ENCODE results near the gene DNAH8.
A peak's percentile ranks its signal among the peaks of the same experiment; 100 is the strongest.
"Not testable (repeated sequence)": the region's sequence is repeated elsewhere in the genome, so short reads cannot be mapped to it uniquely, and the experiment has no call there.

Gene DNAH8

DNA sequence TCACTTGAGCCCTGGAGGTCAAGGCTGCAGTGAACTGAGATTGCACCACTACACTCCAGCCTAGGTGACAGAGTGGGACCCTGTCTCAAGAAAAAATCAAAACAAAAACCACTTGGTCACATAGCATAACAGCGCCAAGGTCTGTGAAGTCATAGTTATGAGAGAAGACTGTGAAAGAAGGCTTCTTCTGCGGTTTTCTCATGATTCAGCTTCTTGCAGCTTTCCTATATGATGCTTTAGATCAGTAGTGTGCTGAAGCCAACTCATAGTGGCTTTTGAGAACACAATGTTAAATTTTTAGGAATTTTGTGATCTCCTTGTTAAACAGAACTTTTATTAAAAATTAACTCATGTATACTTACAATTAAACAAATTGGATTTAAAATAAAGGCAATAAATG lies 197.3 kb downstream of the DNAH8 start:
- no peak for DNase-seq

DNA sequence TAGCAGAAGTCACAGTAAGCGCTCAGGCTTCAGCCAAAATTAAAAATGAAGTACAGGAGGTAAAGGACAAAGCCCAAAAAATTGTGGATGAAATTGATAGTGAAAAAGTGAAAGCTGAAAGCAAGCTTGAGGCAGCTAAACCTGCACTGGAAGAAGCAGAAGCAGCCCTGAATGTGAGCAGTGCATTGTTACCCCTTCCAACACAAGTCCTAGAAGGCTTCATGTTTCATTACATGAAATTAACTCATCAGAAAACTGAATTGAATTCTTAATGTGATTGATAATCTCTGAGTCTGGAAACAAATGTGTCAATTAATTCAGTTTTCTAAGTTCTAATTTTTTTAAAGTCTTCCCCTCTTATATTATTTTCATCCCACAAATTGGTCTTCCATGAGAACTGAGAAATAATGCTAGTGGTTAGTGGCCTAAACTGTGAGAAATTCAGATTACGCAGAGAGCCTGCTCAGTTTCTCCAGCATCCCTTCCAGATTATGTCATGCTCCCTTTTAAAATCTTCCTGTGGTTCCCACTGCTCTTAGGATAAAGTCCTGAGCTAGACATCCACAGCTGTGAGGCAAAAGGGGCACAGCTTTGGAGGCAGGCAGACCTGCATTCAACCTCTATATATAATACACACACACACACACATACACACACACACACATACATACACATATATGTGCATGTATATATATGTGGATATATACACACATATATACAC lies 200.3 kb downstream of the DNAH8 start:
- no peak for DNase-seq

DNA sequence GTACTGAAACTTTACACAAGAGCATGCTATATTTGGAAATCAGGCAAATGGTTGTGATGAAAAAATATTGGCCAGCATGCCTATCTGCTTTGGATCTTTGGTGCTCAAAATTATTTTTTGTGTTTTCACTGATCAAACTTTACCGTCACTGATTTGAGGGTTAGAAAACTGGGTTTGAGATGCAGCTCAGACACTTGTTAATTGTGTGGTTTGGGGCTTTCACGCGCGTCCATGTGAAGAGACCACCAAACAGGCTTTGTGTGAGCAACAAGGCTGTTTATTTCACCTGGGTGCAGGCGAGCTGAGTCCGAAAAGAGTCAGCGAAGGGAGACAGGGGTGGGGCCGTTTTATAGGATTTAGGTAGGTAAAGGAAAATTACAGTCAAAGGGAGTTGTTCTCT lies 206.4 kb downstream of the DNAH8 start:
- DNase-seq = not testable (repeated sequence)

DNA sequence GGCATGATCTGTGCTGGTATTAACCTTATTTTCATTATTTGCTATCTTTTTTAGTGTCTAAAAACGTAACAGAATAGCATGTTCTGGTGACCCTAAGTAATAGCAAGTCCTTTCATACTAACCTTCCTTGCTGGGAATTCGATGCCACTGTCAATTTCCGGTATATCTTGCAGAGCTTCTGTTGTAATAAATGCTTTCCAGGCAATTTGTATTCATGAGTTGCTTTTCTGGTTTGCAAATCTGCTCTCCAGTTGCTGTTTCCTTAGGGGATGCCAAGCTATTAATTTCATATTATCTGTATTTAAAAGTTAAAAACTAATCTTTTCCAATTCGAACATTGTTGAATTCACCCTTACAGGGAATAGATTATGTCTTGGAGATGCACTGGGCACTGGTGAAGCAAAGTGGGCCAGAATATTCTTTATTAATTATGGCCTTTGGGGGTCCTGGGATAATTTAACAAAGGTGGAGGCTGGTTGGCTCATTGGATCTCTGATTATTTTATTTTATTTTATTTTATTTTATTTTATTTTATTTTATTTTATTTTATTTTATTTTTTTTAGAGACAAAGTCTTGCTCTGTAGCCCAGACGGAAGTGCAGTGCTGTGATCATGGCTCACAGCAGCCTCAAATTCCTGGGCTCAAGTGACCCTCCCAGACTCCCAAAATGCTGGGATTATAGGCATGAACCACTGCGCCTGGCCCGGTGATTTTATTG lies 209.8 kb downstream of the DNAH8 start:
- DNase-seq = no peak

DNA sequence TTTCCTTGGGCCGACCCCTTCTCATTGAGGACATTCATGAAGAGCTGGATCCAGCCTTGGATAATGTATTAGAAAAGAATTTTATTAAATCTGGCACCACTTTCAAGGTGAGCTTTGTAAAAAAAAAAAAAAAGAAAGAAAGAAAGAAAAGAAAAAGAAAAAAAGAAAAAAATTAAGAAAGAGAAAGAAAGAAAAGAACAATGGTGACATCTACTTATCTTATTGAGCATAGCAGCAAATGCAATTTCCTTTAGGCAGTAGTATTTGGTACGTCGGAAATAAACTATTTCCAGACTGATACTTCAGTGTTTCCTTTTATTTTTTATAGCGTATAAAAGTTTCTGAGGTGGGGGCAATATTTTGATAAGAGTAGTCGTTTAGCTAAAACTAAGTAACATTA lies 214.4 kb downstream of the DNAH8 start:
- no peak for DNase-seq

DNA sequence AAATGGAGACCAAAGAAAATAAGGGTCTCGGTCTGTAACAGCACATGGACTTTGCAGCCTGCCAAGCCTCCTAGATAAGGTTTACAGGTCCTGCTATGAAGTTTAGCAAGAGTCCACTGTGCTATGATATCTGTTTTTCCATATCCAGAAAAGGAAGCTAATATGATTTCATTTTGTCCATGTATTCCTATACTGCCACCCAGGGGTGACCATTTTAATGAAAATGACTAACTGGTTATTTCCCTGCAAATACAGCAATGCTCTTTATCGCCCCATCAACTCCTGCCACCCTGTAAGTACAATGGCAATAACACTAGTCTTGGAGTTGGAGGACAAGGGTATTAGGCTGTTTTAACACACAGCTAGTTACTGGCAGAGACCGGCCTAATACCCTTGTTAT lies 218.3 kb downstream of the DNAH8 start:
- peak; percentile 37 for DNase-seq

DNA sequence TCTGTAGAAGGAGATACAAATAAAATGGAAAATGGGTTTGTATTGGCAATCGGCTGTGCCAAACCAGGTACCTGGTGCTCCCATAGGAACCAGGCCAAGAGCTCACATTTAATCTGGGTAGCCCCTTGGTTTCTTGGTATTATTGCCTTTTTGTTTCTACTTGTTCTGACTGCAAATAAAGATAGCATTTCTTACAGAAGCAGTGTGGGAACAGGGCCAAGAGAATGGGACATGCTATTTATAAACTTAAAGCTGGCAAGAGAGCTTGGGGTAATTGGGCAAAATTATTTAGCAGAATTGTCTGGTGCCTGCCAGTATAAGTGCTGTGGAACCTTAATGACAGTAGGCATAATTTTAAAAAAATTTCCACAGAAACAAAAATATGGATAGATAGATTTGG lies 219.9 kb downstream of the DNAH8 start:
- no peak for DNase-seq

DNA sequence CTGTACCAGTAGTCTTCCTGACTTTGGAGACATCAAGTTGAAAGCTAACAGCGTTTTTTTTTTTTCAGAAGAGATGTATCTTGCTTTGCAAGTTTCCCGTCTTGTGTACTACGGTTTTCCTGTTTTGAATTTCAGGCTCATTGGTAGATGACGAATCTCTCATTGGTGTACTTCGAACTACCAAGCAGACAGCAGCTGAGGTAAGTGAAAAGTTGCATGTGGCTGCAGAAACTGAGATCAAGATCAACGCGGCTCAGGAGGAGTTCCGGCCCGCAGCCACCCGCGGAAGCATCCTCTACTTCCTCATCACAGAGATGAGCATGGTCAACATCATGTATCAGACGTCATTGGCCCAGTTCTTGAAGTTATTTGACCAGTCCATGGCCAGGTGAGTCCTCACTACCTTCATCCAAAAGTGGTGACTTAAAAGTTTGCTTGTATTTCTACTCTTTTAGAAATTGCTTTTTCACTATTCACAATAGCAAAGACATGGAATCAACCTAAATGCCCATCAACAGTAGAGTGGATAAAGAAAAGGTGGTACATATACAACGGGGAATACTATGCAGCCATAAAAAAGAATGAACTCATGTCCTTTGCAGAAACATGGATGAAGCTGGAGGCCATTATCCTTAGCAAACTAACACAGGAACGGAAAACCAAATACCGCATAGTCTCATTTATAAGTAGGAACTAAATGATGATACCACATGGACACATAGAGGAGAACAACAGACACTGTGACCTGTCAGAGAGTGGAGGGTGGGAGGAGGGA lies 222.9 kb downstream of the DNAH8 start:
- no peak for DNase-seq

DNA sequence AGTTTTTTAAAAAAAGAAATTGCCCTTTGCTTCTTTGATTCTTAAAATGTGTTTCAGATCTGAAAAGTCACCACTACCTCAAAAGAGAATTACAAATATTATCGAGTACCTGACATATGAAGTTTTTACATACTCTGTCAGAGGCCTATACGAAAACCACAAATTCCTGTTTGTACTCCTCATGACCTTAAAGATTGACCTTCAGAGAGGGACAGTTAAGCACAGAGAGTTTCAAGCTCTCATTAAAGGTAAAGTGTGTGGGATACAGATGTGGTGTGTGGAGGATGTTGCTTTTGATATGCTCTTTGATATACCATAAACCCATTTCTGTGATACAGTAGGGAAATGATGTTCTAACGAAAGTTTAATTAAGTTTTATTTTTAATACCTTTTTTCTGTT lies 223.6 kb downstream of the DNAH8 start:
- no peak for DNase-seq

DNA sequence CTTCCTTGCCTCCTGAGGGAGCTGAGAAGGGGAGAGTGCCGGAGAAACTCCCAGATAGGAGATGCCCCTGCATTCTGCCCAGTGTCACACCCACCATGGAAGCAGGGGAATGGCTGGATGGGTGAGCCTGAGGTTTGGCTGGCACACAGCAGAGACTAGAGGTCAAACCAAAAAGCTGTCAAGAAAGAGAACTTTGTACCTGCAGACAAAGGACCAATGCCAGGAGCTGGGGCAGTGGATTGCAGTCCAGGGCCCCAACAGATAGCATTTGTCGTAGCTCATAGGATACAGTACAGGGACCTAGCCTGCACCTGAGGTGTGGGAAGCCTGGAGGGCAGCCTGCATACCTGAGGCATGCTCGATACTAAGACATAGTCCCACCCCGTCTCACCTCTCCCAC lies 227.3 kb downstream of the DNAH8 start:
- DNase-seq = no peak

DNA sequence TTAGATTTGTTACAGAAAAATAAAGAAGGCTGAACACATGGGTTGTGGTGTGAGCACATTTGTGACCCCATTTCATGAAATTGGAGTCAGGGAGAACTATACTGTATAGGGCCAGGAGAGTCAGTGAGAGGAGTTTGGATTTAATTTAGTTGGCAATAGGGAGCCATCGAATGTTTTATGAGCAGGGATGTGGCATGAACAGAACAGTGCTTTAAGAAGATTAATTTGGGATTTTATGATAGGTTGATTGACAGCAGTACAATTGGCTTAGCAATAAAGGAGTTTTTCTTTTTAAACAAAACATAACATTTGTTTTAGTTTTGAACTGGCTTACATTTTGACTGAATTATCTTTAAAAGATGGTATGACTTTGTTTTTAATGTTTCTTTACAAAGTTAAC lies 227.9 kb downstream of the DNAH8 start:
- no peak for DNase-seq

DNA sequence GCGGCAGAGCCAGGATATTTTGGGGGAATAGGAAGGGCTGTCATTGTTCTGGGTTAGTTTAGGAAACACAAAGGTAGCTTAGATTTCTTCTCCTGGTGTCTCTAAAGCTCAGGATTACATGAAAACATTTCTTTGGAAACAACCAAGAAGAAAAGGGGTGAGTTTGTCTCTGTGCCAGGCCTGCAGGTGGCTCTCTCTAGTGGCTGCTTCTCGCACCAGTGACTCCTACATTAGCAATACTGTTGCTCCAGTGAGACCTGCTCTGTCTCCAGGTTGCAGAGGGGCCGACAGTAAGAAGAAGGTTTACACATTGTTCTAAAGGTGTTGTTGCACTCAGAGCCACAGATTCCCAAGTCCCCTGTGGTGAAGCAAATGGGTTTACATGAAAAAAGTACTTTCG lies 228.9 kb downstream of the DNAH8 start:
- DNase-seq = peak; percentile 38

DNA sequence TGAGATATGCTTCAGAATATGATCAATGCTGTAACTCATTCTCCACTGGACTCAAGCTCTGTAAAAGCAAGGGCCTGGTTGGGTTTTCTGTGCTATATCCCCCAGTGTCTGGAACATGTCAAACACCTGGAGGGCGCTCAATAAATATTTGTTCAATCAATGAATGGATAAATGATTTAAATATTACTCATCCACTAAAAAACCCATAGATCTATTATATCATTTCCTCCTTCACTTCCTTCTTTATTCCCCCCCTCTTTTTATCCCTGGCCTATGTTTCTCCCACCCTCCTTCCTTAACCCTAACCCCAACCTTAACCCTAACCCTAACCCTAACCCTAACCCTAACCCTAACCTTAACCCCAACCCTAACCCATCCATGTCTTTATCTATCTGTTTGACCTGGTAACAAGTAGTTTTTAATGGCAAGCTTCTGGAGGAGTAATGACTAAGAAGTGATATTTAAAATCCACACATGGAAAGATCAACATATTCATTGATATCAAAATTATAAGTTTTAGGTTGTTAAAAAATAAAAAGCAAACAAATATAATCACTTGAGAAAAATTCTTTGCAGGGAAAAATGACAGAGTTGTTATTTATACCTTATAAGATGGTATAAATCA lies 229.7 kb downstream of the DNAH8 start:
- no peak for DNase-seq

DNA sequence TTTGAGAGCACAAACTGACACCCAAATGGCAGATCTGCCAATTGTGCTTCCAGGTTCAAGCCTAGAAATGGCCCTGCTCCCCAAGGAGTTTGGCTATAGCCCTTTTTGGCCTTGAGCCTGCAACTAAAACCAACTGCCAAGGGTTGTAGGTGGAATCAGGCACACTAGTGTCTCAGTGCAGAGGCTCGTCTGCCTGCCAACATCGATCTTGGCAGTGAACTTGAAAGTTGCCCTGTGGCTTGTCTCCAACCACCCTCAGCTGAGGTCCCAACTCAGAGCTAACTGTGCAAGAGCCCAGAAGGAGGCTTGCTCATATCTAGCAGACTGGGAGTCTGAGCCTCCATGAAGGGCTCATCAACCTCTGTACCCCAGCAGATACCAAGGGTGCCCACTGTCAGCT lies 240.8 kb downstream of the DNAH8 start:
- no peak for DNase-seq

DNA sequence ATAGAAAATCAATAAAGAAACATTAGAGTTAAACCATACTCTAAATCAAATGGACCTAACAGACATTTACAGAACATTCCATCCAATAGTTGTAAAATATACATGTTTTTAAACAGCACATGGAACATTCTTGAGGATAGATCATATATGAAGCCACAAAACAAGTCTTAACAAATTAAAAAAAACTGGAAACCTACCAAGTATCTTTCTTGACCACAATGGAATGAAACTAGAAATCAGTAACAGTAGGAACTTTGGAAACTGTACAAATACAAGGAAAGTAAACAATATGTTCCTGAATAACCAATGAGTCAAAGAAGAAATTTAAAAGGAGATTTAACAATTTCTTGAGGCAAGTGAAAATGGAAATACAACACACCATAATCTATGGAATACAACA lies 242.3 kb downstream of the DNAH8 start:
- DNase-seq = no peak

DNA sequence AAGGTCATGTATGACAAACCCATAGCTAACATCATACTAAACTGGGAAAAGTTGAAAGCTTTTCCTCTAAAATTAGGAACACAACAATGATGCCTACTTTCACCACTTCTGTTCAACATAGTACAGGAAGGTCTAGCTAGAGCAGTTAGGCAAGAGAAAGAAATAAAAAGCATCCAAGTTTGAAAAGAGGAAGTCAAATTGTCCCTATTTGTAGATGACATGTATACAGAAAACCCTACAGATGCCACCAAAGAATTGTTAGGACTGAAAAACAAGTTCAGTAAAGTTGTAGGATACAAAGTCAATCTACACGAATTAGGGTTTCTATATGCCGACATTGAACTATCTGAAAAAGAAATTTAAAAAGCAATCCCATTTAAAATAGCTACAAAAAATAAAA lies 244.0 kb downstream of the DNAH8 start:
- no peak for DNase-seq

DNA sequence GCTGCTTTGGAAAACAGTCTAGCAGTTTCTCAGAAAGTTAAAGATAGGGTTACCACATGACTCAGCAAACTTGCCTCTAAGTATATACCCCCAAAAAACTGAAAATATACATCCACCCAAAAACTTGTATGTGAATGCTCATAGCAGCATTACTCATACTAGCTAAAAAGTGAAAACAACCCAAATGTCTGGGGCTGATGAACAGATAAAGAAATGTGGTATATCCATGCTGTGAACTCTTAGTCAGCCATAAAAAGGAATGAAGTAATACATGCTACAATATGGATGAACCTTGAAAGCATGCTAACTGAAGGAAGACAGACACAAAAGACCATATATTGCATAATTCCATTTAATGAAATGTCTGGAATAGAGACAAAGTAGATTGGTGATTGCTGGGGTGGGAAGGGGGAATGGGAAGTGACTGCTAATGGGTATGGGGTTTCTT lies 253.6 kb downstream of the DNAH8 start:
- DNase-seq = no peak

DNA sequence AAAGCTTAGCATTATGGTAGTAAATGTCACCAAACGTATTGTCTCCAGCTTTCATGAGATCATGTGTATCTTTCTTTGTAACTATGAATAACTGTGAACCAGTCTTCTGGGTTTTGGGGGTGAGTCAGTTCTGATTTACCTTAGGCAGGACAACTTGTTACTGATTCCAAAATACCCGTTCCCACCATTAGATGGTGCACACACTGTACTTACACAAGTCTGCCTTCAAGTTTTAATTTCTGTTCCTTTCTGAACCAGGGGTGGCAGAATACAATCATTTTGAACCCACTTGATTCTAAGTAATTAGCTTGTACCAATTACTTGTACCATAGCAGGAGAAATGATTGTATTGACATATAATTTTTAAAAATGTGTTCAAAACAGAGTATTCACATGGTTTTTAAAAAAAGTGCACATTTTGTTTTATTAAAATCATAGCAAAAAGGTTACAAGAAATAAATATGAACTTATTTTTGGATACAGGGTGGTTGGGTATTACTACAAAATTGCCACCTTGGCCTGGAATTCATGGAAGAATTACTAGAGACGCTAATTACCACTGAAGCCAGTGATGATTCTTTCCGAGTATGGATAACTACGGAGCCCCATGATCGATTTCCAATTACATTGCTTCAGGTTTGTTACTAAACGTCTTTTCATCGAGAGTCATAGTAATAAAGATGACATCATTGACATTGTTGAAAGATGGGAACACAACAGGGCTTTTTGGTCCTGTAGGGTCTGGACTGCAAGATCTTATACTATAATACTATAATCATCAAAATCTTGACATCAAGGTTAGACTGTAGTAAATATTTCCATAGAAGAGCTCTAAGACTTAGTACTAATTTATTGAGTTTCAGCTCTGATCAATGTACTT lies 258.3 kb downstream of the DNAH8 start:
- DNase-seq = peak; percentile 64

DNA sequence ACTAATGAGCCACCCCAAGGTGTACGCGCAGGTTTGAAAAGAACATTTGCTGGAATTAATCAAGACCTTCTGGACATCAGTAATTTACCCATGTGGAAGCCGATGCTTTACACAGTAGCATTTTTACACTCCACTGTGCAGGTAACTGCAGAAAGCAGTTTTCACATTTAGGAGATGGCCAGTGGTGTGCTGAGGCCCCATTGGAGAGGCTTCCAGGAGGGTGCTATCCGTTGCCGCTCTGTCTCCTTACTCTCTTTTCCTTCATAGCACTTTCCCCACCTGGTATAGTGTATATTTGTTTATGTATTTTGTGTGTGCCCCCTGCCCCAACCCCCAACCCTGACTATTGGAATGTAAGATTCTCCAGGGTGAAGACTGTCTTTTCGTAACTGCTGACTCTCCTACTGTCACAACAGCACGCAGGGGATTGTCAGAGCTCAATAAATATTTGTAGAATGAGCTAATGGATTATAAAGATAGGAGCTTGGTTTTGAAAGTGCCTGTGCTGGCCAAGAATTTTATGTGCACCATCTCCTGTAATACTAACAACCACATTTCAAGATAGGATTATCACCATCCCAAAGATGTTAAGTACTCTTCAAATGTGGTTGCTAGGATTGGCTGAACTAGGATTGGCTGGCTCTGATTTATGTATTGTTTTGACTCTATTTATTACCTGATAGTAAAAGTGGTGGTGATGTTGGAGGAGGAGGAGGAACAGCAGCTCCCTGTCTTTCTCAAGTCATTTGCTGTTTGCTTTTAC lies 259.5 kb downstream of the DNAH8 start:
- DNase-seq = no peak

DNA sequence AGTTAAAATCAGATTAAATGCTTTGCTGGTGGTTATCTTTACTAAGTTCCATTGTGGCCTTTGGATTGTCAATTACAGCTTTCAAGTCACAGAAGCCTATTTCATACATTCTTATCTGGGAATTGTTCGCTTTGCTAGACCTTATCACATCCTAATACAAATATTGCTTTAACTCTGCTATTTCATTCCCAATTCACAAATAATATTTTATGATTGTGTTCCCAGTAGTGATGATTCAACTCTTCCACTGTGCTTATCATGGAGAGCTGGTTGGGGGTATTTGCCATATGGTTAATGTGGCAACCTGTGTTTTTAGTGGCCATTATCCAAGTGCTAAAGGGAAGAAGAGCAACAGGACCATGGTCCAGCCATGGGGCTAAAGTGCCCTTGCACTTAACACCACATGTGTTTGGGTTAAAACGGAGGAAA lies 260.5 kb downstream of the DNAH8 start:
- no peak for DNase-seq

DNA sequence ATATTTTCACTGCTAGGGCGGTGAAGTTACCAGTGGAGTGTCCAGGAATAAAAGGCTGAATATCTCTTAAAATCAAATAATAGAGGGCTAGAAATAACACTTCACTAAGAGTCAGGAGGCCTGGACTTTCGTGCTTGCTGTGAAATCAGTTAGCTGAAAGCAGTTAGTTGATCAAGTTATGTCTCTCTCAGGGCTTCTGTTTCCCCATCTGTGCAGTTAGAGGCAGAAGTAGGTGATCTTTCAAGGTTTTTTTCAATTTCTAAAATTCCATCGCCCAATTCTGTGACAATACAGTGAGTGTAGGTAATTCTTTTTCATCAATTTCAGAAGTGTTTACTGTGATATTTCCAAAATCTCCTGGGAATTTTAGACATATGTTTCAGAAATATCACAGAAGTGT lies 260.9 kb downstream of the DNAH8 start:
- no peak for DNase-seq
